A549 (cell line): ENCODE measurements around the gene CUL3.

ENCODE experiments used
- CBX8 ChIP-seq: fragments of 200-600 bp; sonication (generic); IDR thresholded peaks from 2 replicates; pipeline ENCODE4 v1.6.1; 2016
- NPAS2 ChIP-seq: fragments of 250-450 bp; sonication (Bioruptor Pico); IDR thresholded peaks from 2 replicates; pipeline ENCODE4 v1.8.0; 2022; ENCODE audit warnings: mild to moderate bottlenecking, moderate library complexity, borderline replicate concordance
- TF ChIP-seq, protein P1 (sequence below): fragments of >200 bp; sonication (Bioruptor Twin); formaldehyde crosslinking; IDR thresholded peaks from 3 replicates; pipeline ENCODE4 v1.5.1; 2016

DNA sequence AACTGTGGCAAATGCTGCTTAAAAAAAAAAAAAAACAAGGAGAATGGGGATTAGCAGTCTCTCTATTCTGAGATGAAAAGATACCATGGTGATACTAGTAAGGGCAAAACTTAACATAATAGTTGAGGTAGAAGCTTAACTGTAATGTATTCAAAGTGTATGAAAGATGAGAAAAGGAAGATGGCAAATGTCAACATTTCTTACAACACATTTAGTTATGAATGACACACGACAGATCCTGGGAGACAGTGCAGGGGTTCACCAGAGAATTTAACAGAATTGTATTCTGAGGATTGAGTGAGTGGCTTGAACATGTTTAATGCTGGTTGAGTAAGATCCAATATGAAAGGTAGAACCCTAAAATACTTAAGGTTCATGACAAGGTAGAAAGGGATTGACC lies 52.7 kb downstream of the CUL3 start:
- TF ChIP-seq CBX8 (no peak), NPAS2 (CRISPR knock-in tag) (no peak)
- TF ChIP-seq, protein P1, sequence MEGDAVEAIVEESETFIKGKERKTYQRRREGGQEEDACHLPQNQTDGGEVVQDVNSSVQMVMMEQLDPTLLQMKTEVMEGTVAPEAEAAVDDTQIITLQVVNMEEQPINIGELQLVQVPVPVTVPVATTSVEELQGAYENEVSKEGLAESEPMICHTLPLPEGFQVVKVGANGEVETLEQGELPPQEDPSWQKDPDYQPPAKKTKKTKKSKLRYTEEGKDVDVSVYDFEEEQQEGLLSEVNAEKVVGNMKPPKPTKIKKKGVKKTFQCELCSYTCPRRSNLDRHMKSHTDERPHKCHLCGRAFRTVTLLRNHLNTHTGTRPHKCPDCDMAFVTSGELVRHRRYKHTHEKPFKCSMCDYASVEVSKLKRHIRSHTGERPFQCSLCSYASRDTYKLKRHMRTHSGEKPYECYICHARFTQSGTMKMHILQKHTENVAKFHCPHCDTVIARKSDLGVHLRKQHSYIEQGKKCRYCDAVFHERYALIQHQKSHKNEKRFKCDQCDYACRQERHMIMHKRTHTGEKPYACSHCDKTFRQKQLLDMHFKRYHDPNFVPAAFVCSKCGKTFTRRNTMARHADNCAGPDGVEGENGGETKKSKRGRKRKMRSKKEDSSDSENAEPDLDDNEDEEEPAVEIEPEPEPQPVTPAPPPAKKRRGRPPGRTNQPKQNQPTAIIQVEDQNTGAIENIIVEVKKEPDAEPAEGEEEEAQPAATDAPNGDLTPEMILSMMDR: no peak
